SU-DHL-6 (cell line): ENCODE data around the gene ACKR2.

ENCODE experiments used
- H2AFZ ChIP-seq: fragments of 200-600 bp; sonication (generic); 2 replicates; pipeline ENCODE4 v1.6.1; 2014; ENCODE audit warnings: low read depth, mild to moderate bottlenecking, moderate library complexity, mixed read lengths, antibody characterized with exemption, low read length; ENCODE audit not compliant: severe bottlenecking
- H3F3A ChIP-seq: fragments of 200-600 bp; shearing (Covaris generic); 2 replicates; pipeline ENCODE4 v1.6.0; 2016; ENCODE audit warnings: antibody characterized with exemption, mild to moderate bottlenecking; ENCODE audit not compliant: insufficient read depth
- H3K27ac ChIP-seq: fragments of 200-600 bp; sonication (generic); 2 replicates; pipeline ENCODE4 v1.5.1; 2016; ENCODE audit warnings: low read depth, mild to moderate bottlenecking, low read length, moderate library complexity, mixed read lengths
- H3K27me3 ChIP-seq: fragments of 200-600 bp; sonication (generic), shearing (Covaris generic); 2 replicates; pipeline ENCODE4 v1.6.0; 2014; ENCODE audit warnings: mild to moderate bottlenecking, low read length
- H3K36me3 ChIP-seq: fragments of 200-600 bp; sonication (generic); 2 replicates; pipeline ENCODE4 v1.6.1; 2014; ENCODE audit warnings: mild to moderate bottlenecking, low read length, mixed read lengths
- H3K4me2 ChIP-seq: fragments of 300-600, 200-600 bp; shearing (Covaris generic), sonication (generic); 2 replicates; pipeline ENCODE4 v1.6.0; 2014; ENCODE audit warnings: low read length, low read depth, mild to moderate bottlenecking; ENCODE audit not compliant: poor library complexity, severe bottlenecking
- H3K4me3 ChIP-seq: fragments of 200-600 bp; sonication (generic); 2 replicates; pipeline ENCODE4 v1.5.1; 2014; ENCODE audit warnings: antibody characterized with exemption, low read length, mild to moderate bottlenecking, mixed read lengths; ENCODE audit not compliant: insufficient read depth, poor library complexity, severe bottlenecking
- H3K79me2 ChIP-seq: fragments of 200-600 bp; sonication (generic); 2 replicates; pipeline ENCODE4 v1.6.1; 2014; ENCODE audit warnings: mild to moderate bottlenecking, low read length, moderate library complexity; ENCODE audit not compliant: insufficient read depth
- H3K9ac ChIP-seq: fragments of 200-600 bp; sonication (generic); 2 replicates; pipeline ENCODE4 v1.7.0; 2014; ENCODE audit warnings: mild to moderate bottlenecking, low read length
- H3K9me2 ChIP-seq: fragments of 200-600 bp; sonication (generic); replicated peaks from 2 replicates; pipeline ENCODE4 v1.6.1; 2014; ENCODE audit warnings: low read length; ENCODE audit not compliant: insufficient read depth
- H3K9me3 ChIP-seq: fragments of 200-600 bp; sonication (generic); 2 replicates; pipeline ENCODE4 v1.6.1; 2014; ENCODE audit warnings: low read length, mixed read lengths; ENCODE audit not compliant: insufficient read depth
- H4K20me1 ChIP-seq: fragments of 200-600 bp; sonication (generic); 2 replicates; pipeline ENCODE4 v1.6.1; 2014; ENCODE audit warnings: low read depth, mild to moderate bottlenecking, antibody characterized with exemption, low read length, moderate library complexity, mixed read lengths
- CTCF ChIP-seq: fragments of 200-600 bp; sonication (generic); IDR thresholded peaks from one replicate; pipeline ENCODE4 v1.5.1; 2017; ENCODE audit warnings: antibody characterized with exemption, mild to moderate bottlenecking, low read length, moderate library complexity; ENCODE audit not compliant: insufficient read depth, poor library complexity, severe bottlenecking
- EZH2phosphoT487 ChIP-seq: fragments of 200-600 bp; sonication (generic), shearing (Covaris generic); conservative IDR thresholded peaks from 2 replicates; pipeline ENCODE4 v1.6.1; 2018; ENCODE audit warnings: mild to moderate bottlenecking, antibody characterized with exemption, low read length, moderate library complexity, mixed read lengths

Gene ACKR2

DNA sequence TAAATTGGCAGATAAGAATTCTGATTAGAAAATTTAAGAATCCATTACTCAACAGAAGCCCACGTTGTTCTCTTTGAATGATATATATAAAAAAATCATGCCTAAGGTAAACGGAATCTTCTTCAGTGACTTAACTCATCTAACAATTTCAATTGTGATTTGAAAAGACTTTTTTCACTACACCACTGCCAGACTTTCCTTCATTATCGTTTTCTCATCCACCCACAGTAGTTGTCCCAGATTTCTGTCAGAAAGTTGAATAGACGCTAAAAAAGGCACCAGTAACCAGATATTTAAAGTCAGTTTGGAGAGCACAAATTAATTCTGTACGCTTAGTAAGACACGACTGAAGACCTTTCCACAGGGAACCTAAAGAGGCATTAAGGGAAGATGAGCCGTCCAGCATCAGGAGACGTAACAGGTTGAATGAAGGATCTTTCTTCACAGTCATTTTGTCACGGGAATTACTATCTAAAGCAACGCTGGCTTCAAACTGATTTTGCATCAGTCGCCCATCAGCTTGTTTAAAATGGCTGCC is 6.3 kb upstream of the ACKR2 start:
- Histone ChIP-seq H3F3A (no peaks in the 10 kb centered on the region), H4K20me1 (no peaks in the 10 kb centered on the region), H3K9ac (peak overlapping the region; percentile 96), H3K27me3 (no peaks in the 10 kb centered on the region), H3K4me2 (peak overlapping the region; percentile 87), H2AFZ (peak overlapping the region; percentile 65), H3K9me3 (no peaks in the 10 kb centered on the region), H3K36me3 (no peaks in the 10 kb centered on the region), H3K9me2 (no peaks in the 10 kb centered on the region), H3K27ac (no peak overlapping the region), H3K4me3 (peak overlapping the region; percentile 64), H3K79me2 (peaks cover 51% of the 10 kb centered on the region)
- TF ChIP-seq CTCF (no peak), EZH2phosphoT487 (no peak)

- H3K79me2 ChIP-seq, result peaks cover 51% of the 10 kb centered on the region
- no peak for TF ChIP-seq CTCF
- no peak for TF ChIP-seq EZH2phosphoT487
- H3K27me3 ChIP-seq, result no peaks in the 10 kb centered on the region
- H3K4me2 ChIP-seq, result peak overlapping the region; percentile 87
- no peaks in the 10 kb centered on the region for H3K36me3 ChIP-seq
- H3K9ac ChIP-seq, result peak overlapping the region; percentile 96
- H3F3A ChIP-seq, result no peaks in the 10 kb centered on the region
- no peaks in the 10 kb centered on the region for H3K9me3 ChIP-seq
- peak overlapping the region; percentile 64 for H3K4me3 ChIP-seq
- no peaks in the 10 kb centered on the region for H3K9me2 ChIP-seq
- H4K20me1 ChIP-seq, result no peaks in the 10 kb centered on the region
- peak overlapping the region; percentile 78 for H3K27ac ChIP-seq
- peak overlapping the region; percentile 65 for H2AFZ ChIP-seq
These were observed 5.7 kb upstream of the ACKR2 start for GRCh38 chr3:42803414-42804105.

DNA sequence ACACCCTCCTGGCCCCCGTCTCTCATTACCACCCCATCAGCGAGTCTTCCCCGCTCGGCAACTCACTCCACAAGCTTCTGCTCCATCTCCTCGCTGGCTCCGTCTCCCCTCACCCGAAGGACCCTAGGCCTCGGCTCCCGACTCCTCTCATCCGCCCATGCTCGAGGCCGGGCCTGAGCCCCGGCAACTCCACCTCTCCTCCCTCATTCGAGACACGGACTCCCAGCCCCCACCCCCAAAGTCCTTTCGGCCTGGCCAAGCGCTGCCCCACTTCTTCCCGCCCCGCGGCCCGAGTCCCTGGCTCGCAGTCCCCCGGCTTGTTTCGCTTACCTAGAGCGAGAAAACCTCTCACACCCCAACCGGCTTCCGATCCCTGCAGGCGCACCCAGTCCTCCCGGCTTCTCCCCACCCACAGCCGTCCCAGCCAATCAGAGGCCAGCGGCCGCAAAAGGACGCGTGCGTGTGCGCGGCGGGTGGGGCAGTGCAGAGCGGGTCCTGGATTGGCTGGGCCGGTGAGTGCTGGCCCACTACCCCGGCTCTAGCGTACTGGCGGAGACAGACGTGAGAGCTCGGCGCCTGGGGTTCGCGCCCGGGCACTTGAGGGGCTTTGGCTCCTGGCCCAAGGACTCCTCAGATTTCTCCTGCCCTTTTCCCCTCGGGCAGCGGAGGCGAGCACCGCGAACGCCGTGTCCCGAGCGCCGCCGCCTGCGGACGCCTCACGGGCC is 5.0 kb upstream of the ACKR2 start, which contains the start of gene HIGD1A:
Gene HIGD1A, minus strand, starts transcription at position 385 of the 725 bp plus-strand sequence. CDS start 10,237 bp downstream, outside the sequence.
- Histone ChIP-seq H3K36me3 (no peaks in the 10 kb centered on the region), H3K79me2 (peaks cover 50% of the 10 kb centered on the region), H4K20me1 (no peaks in the 10 kb centered on the region), H3K9me3 (no peaks in the 10 kb centered on the region), H3F3A (no peaks in the 10 kb centered on the region), H3K27me3 (no peaks in the 10 kb centered on the region), H3K4me3 (peak within 1 kb of the TSS; percentile 64), H3K9ac (peak within 1 kb of the TSS; percentile 96), H3K9me2 (no peaks in the 10 kb centered on the region), H2AFZ (peak within 1 kb of the TSS; percentile 95), H3K4me2 (peak within 1 kb of the TSS; percentile 87), H3K27ac (peak within 1 kb of the TSS; percentile 78)
- TF ChIP-seq EZH2phosphoT487 (no peak), CTCF (no peak)
